Suppressor macrophage treated with lipopolysaccharide for 4 hours (primary cell): Measurements from ENCODE around the gene GRIN1.

Source experiments
- DNase-seq: peaks from one replicate; pipeline ENCODE4 v3.0.0-alpha.2; 2020

GRIN1 gene

DNA sequence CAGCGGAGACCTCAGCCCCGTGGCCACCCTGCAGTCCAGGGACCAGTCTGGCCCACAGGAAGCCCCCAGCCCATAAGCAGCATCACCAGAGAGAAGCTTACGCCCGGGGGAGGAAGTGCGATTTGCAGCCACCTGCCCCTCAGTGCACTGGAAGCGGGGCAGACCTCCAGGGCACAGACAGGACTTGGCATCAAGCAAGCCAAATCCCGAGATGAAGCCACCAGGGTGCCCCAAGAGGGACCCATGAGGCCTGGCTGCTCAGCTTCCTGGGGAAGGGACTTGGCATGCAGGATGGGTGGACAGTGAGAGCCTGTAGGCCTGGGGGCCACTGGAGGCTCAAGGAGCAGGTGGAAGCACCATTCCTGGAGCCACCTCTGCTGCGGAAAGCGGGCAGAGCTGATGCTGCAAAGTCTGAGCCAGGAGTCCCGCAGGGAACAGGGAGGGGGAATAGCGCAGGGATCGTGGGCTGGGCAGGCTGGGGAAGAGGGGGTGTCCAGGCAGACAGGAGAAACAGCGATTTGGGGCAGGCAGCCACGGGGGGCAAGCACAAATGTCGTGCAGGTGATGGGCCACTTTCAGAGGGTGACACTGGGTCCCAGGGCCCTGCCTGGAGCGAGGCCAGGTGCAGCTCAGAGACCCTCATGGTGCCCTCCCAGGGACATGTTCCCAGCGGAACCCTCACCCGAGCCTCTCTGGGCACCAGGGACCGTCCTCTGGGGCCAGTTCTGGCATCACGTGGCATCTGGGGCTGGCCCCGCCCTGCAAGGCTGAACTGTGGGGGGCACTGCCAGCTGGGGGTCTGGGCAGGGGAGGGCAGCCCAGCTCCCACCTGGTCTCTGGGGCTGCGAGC is 27.7 kb downstream of the GRIN1 start:
- DNase-seq = no peak

DNA sequence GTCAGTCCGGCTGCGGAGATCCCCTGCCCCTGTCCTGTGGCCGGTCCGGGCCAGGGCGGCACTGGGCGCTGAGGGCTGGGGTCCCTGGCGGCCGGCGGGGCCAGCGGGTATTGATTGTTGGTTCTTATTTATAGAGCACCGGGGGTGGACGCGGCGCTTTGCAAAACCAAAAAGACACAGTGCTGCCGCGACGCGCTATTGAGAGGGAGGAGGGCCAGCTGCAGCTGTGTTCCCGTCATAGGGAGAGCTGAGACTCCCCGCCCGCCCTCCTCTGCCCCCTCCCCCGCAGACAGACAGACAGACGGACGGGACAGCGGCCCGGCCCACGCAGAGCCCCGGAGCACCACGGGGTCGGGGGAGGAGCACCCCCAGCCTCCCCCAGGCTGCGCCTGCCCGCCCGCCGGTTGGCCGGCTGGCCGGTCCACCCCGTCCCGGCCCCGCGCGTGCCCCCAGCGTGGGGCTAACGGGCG is 28.4 kb downstream of the GRIN1 start:
- no peak for DNase-seq

DNA sequence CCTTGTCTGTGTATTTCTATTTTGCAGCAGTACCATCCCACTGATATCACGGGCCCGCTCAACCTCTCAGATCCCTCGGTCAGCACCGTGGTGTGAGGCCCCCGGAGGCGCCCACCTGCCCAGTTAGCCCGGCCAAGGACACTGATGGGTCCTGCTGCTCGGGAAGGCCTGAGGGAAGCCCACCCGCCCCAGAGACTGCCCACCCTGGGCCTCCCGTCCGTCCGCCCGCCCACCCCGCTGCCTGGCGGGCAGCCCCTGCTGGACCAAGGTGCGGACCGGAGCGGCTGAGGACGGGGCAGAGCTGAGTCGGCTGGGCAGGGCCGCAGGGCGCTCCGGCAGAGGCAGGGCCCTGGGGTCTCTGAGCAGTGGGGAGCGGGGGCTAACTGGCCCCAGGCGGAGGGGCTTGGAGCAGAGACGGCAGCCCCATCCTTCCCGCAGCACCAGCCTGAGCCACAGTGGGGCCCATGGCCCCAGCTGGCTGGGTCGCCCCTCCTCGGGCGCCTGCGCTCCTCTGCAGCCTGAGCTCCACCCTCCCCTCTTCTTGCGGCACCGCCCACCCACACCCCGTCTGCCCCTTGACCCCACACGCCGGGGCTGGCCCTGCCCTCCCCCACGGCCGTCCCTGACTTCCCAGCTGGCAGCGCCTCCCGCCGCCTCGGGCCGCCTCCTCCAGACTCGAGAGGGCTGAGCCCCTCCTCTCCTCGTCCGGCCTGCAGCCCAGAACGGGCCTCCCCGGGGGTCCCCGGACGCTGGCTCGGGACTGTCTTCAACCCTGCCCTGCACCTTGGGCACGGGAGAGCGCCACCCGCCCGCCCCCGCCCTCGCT is 29.0 kb downstream of the GRIN1 start:
- DNase-seq = no peak

DNA sequence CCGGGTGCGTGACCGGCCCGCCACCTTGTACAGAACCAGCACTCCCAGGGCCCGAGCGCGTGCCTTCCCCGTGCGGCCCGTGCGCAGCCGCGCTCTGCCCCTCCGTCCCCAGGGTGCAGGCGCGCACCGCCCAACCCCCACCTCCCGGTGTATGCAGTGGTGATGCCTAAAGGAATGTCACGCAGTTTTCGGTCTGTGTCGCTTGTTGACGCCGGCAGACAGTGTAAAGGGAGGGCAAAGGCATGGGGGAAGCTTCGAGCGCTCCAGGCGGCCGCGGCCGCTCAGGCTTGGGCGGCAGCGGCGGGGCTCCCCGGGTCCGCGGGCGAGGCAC is 29.6 kb downstream of the GRIN1 start:
- no peak for DNase-seq

DNA sequence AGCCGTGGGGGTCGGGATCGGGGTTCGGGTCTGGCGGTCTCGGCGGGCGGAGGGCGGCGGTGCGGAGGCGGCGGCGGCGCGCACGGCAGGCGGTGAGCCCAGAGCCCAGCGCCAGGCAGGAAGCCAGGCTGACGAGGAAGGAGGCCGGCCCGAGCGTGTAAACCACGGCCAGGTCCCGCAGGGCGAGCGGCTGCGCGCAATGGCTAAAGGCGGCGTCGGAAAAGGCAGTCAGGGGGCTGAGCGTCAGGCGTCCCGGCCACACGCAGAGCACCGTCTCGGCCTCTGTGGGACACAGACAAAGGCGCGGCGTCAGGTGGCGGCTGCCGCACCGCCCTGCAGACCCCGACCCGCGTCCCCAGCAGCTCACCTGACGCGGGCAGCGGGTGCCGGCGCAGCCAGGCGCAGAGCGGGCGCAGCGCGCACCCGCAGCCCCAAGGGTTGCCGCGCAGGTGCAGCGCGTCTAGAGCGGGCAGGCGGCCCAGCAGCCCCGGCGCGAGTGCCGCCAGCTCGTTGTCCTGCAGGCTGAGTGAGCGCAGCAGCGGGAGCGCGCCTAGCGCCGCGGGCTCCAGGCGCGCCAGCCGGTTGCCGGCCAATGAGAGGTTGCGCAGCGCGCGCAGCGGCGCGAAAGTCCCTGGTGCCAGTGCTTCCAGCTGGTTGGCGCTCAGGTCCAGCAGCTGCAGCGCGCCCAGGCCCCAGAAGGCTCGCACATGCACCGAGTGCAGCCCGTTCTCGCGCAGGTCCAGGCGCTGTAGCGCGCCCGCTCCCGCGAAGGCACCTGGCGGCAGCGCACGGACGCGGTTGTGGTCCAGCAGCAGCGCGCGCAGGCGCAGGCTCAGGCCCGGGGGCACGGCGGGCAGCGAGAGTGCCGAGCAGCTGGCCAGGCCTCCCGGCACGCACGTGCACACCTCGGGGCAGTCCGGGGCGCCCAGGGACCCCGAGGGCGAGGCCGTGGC is 30.2 kb downstream of the GRIN1 start:
- DNase-seq = no peak

DNA sequence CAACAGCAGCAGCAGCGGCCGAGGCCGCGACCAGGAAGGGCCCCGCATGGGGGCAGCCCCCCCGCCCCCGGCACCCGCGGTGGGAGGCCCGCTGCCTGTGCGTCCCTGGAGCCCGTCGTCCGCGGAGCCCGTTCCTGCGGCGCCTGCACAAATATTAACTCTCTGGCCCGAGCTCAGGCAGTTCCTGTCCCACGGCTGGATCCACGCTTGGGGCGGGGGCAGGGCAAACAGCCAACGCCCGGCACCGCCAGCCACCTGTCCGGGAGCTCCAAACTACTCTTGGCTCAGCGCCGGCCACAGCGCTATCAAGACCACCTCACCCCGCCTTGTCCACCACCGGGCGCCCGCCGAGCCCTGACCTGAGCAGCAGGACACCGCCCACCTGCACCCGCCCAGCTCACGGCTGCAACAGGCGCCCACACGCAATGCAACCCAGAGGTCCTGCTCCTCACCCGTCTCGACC is 31.0 kb downstream of the GRIN1 start, which contains the start of gene LRRC26:
LRRC26 (minus strand) TSS at position 156 of the 463 bp plus-strand sequence; CDS start at position 48, 108 bp downstream.
- no peak for DNase-seq

DNA sequence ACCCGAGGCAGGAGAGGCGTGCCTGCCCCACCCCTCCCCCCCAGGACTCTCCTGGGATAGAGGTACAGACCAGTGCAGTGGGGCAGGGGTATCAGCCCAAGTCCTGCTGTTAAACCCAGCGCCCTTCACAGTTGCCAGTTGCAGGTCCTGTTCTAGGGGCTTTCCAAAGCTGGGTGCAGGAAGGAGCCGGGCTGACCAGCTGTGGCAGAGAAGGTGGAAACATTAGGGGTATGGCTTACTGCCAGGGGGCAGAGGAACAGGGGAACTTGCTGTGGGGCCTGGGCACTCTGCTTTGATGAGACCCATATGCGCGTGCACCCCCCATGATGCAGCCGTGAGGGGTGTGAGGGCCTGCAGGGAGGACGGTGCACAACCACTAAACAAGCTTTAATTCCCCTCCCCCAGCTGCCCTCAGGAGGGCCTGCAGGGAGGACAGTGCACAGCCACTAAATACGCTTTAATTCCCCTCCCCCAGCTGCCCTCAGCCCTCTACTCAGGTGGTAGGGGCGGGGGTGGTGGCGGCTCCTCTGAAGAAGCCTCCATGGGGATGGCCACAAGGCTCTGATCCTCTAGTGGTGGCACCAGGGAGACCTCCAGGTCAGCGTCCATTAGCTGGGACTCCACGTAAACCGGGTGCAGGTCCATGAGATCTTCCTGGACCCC is 31.7 kb downstream of the GRIN1 start:
- DNase-seq = no peak

DNA sequence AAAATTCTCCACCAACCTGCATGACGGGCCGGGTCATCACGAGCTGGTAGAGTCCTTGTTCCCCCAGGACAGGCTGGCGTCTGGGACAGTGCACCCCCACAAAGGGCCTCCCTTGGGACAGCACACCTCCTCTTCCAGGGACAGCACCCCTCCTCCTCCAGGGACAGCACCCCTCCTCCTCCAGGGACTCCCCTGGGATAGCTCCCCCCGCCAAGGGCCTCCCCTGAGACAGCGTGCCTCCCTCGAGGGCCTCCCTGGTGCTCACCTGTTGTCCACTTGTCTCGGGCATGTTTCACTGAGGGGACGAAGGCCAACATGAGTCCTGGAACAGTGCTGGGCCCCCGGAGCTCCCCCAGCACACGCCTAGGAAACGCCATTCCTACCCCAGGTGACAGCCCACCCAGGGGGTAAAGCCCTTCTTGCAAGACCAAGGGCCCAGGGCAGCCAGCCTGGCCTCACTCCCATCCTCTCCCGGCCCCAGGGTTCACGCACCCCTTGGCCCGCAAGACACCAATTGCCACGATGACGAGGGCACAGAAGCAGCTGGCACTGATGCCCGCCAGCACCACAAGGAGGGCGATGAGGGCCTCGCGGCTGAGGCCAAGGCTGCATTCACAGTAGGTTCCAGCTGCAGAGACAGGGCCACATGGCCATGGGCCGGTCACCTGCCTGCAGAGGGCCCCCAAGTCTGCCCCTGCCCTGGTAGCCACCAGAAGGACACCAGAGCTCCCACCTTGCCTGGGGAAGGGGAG is 32.4 kb downstream of the GRIN1 start:
- no peak for DNase-seq

DNA sequence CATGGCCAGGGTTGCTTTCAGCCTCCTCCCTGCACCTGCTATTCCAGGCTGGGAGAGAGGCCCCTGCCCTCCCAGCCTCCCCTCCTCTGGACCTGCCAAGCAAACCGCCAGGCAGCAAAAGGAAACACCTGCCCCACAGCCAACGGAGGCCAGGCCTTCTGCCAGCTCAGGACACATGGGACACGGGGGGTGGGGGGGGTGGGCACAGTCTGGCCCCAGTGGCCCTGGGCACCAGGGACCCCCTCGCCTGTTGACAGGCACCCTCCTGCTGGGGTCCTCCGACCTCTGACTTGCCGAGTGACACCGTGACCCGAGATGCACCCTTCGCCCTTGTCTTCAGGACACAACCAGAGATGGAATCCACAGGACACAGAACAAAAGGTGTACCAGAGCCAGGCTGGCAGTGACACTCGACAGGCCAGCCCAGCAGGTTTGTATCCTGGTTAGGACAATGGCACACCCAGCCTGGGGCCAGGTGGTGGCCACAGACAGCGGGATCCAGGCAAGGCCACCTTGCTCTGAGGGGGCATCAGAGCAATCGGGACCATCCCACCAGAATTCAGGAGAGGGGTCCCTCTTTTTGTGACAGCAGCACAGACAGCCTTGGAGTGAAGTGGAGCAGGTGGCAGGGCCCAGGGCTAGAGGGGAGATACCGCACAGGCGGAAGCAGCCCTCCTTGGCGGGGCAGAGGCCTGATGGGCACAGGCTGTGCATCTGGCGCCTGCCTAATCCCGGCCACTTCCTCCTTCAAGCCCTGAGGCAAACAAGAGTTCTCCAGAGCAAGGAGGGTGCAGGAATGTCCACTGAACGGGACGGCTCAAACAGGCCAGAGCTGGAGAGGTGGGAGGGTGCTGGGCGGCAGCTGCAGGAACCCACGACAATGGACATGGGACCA is 34.2 kb downstream of the GRIN1 start:
- DNase-seq = no peak

DNA sequence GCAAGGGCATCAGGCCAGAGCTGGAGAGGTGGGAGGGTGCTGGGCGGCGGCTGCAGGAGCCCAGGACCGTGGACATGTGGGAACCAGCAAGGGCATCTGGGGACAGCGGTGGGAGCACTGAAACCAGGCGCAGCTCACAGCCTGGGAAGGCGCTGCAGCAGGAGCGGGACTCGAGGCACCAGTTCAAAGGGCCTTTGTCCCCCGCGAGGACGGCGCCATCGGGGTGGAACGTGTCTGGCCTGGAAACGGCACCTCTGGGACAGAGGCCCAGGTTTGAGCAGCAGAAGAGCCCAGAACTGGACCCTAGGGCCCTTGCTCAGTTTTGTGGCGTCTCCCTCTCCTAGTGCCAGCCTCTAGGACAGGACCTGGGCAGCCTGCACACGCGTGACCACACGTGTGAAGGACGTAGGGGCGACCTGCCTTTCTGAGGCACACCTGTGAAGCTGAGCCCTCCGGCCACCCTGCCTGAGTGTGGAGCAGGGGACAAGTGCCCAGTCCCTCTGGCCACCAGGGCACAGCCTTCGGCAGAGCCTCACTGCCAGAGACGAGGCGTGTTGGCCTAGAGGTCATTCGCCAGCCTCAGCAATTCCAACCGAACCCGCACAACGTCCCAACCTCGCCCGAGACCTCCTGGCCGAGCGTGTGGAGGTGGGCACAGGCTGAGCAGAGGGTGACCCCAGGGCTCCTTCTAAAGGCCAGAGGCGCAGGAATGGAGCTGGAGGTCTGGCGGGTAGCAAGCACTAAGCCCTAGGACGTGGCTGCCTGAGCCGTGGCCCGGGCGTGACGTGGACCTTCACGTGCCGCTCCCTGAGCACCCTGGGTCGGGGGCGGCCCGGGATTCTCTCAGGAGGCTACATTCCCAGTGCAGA is 35.1 kb downstream of the GRIN1 start:
- DNase-seq = no peak

DNA sequence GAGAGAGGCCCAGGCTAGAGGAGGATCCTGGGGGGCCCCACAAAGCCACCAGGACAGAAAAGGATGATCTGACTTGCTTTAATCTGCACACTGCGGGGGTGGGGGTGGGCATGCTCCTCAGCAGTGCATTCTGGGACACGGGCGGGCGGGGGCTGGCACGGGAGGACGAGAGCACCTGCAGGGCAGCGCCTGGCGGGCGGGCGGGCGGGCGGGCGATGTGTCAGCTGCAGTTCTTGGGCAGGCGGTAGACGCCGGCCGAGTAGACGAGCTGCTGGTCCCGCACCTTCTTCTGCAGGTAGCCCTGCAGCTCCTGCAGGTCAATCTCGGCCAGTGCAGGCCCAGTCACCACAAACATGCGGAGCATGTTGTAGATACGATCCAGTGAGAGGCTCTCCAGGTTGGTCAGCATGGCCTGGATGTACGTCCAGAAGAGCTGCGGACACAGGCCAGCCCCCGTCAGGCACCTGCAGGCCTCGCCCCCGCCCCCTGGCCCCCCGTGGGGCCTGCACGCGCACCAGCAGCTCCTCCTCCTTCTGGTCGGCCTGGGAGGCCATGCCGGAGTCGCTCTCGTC is 35.9 kb downstream of the GRIN1 start:
- no peak for DNase-seq

DNA sequence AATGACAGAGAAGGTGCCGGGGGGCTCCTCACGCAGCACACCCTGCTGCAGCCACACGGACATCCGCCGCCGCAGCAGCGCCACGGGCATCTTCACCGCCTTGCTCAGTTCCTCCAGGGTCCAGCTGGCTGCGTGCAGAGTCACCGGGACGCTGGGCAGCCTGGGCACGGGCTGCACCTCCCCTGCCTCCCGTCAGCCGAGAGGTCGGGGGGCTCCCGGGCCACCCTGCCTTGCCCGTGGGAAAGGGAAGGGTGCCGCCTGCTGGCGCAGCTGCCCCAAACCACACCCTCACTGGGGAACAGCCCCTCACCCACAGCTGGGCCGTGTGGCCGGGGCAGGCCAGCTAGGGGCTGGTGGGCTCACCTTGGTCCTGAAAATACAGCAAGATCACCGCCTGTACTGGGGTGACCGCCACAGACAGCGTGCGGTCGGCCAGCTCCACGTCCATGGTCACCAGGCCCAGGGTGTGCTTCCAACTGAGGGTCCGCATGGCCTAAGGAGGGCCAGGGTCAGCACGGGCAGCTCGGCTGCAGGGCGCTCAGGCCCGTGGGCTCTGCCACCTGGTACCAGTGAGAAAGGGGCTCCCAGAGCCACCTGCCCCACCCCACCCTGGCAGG is 36.5 kb downstream of the GRIN1 start:
- DNase-seq = no peak

DNA sequence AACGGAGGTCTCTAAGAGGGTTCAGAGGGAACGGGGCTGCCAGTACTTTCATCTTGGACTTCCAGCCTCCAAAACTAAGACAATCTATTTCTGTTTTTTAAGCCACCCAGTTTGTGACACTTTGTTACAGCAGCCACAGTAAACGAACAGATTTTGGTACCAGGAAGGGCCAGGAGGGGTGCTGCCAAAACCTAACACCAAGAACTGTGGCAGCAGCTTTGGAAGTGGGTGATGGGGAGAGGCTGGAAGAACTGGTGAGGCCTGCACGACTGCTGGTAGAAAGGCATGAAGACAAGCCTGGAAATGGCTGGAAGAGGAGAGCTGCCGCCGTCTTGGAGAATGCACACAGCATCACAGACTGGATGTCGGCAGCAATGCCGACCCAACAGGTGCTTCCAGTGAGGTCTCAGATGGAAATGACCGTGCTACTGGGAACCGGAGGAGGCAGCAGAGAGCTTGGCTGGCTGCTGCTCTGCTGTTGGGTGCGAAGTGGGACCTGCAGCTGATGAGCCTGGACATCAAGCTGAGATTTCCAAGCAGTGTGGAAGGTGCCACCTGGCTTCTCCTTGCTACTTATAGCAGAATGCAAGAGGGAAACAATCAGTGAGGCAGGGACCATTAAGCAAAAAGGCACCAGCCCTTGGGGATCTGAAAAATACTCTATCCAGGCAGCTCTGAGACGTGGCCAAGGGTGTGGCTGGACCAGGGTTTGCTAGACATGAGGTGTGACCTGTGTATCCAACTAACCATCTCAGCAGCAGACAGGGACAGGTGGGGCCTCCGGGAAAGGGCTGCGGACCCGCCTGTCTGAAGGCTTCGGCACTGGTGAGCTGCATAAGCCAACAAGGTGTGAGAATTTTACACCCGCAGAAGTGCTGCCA is 37.6 kb downstream of the GRIN1 start:
- DNase-seq = peak; percentile 23

DNA sequence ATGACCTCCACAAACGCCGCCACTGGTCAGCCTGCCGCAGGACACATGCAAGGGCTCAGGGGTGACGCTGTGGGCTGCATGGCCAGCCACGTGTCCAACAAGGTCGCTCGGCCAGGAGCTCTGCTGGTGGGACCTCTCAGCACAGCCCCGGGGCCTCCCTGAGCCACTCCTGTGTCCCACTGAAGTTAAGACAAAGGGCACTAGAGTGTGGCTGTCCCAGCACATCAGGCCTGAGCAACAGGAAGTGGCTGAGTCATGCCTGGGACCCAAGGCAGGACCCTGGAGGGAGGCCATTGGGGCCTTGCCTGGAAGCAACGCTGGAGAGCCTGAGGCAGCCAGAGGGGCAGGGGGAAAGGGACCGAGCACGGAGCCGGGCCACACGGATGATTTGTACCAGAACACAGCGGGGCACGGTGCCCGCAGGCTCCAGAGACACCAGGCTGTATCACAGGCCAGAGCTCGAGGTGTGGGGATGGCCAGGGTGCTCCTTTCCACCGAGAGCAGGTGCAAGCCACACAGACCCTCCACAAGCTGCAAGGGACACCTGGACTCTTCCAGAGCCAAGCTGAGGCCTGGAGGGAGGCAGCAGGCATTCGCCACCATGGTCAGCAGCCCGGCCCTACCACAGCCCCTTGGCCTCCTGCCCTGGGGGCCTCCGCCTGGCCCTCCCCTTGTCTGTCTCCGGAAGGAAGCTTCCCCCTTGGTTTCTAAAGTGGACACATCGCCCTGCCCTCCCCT is 39.4 kb downstream of the GRIN1 start:
- DNase-seq = no peak

DNA sequence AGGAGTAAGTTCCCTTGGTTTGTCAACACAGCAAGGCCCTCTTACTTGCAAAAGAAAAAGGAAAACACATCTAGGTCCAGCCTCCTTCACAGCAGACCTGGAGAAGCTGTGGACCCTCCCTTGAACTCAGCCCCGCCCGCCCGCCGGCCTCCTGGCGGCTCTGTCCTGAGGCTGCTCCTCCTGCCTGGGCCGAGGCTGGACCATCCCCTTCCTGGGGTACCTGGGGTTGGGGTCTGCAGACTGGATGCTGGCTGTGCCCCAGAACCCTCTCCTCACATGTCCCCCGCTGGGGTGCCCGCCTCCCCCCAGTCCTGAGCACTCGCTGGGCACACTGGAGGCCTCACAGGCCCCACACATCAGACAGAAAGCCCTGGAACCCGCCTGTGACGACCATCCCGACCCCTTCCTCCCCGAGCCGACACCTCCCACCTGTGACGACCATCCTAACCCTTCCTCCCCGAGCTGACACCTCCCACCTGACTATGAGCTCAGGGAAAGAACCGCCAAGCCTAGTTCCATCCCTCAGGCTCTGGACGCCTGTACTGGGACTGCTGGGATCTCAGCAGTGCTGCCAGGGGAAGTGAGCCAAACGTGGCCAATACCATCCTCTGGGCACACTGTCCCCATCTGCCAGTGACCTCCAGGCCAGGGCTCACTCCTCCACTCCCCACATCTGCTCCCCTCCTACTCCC is 40.1 kb downstream of the GRIN1 start:
- DNase-seq = no peak

DNA sequence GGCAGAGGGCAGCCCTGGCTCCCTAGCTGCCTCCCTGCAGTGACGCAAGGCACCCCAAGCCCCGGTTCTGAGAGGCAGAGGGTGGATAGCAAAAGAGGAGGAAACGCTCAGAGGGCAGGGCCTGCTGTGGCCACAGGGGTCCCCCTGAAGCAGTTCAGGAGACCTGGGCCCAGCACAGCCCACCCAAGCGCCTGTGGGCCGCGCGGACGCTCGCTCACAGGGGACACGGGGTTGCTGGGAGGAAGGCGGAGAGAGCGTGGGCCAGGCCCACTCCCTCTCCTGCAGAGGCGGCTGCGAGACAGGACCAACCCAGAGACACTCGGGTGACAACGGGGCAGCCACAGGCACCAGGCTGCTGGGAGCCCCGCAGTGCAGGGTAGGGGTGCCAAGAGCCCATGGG is 40.8 kb downstream of the GRIN1 start:
- DNase-seq = no peak
